Right atrium auricular region (tissue), 2 donors: Measurements from ENCODE around the gene SPTLC3. TPM values are rescaled to one million over a fixed set of nuclear protein-coding genes. Genes with fewer than 3 reads are reported as not detected.

ENCODE experiments used
- DNase-seq: peaks from one replicate; pipeline ENCODE4 v3.0.0-alpha.2; 2019; ENCODE audit warnings: low spot score
- H3K27ac ChIP-seq, 2 donors: fragments of 200-600 bp; sonication (generic); 1 replicate in 1 of 2; 2 replicates in 1 of 2; pipeline ENCODE4 v1.5.1; 2016 to 2019
- H3K27me3 ChIP-seq, 2 donors: fragments of 200-600 bp; sonication (generic); one replicate each; pipeline versions ENCODE4 v1.5.1 to v1.6.0; 2017 to 2019
- H3K36me3 ChIP-seq: fragments of 200-600 bp; sonication (generic); one replicate; pipeline ENCODE4 v1.5.1; 2016
- H3K4me1 ChIP-seq, 2 donors: fragments of 200-600 bp; sonication (generic); one replicate each; pipeline versions ENCODE4 v1.5.1 to v1.6.0; 2017 to 2019
- H3K4me3 ChIP-seq, 2 donors: fragments of 200-600 bp; sonication (generic); 1 replicate in 1 of 2; 2 replicates in 1 of 2; pipeline ENCODE4 v1.5.1; 2017 to 2019; ENCODE audit warnings: mild to moderate bottlenecking in 1 of 2, moderate library complexity in 1 of 2
- H3K9me3 ChIP-seq, 2 donors: fragments of 200-600 bp; sonication (generic); one replicate each; pipeline ENCODE4 v1.5.1; 2019
- CTCF ChIP-seq, 2 donors: fragments of 200-600 bp; sonication (generic); IDR thresholded peaks; one replicate each; pipeline ENCODE4 v1.5.1; 2019; ENCODE audit warnings: antibody characterized with exemption in 2 of 2
- total RNA-seq, 2 donors: library from RNA; depleted of rRNA; stranded (reverse); fragments of >200 nt; gene quantifications; one replicate each; pipeline ENCODE4 v1.1.0, GENCODE V29; 2016

SPTLC3 gene
- total RNA-seq, 2 donors from 2014 or later: 2.8 to 4.2 TPM

- no peak for DNase-seq
- Histone ChIP-seq H3K27me3 (no peaks in the 10 kb centered on the region), H3K4me1 (no peaks in the 10 kb centered on the region), H3K4me3 (no peak overlapping the region), H3K9me3 (no peaks in the 10 kb centered on the region), H3K36me3 (no peaks in the 10 kb centered on the region), H3K27ac (no peak overlapping the region)
- no peak for TF ChIP-seq CTCF (IDR thresholded peaks at IDR 0.05)
These were observed 19.1 kb upstream of the SPTLC3 start for GRCh38 chr20:12989586-12990115.

GRCh38 chr20:12997128-12997655 is 11.6 kb upstream of the SPTLC3 start:
- no peaks in the 10 kb centered on the region for H3K36me3 ChIP-seq

GRCh38 chr20:12998046-12998445 is 10.7 kb upstream of the SPTLC3 start:
- Histone ChIP-seq H3K9me3 (no peaks in the 10 kb centered on the region), H3K27ac (no peak overlapping the region), H3K36me3 (no peaks in the 10 kb centered on the region), H3K4me1 (no peaks in the 10 kb centered on the region), H3K4me3 (no peak overlapping the region), H3K27me3 (no peaks in the 10 kb centered on the region)
- no peak for TF ChIP-seq CTCF (IDR thresholded peaks at IDR 0.05)
- DNase-seq: no peak

More at GRCh38 chr20:12997128-12997655, 11.6 kb upstream of the SPTLC3 start:
- Histone ChIP-seq H3K9me3 (no peaks in the 10 kb centered on the region), H3K27me3 (no peaks in the 10 kb centered on the region), H3K27ac (no peak overlapping the region), H3K4me3 (no peak overlapping the region), H3K4me1 (no peaks in the 10 kb centered on the region)
- no peak for TF ChIP-seq CTCF (IDR thresholded peaks at IDR 0.05)
- no peak for DNase-seq

GRCh38 chr20:12999201-12999600 is 9.6 kb upstream of the SPTLC3 start:
- H3K27ac ChIP-seq: no peak overlapping the region
- H3K9me3 ChIP-seq: no peaks in the 10 kb centered on the region
- H3K4me3 ChIP-seq: no peak overlapping the region
- no peak for TF ChIP-seq CTCF (IDR thresholded peaks at IDR 0.05)
- DNase-seq: no peak
- H3K27me3 ChIP-seq: no peaks in the 10 kb centered on the region
- H3K36me3 ChIP-seq: no peaks in the 10 kb centered on the region
- H3K4me1 ChIP-seq: no peaks in the 10 kb centered on the region

- Histone ChIP-seq H3K4me1 (no peaks in the 10 kb centered on the region), H3K9me3 (no peaks in the 10 kb centered on the region), H3K27ac (no peak overlapping the region), H3K4me3 (no peak overlapping the region), H3K36me3 (no peaks in the 10 kb centered on the region), H3K27me3 (no peaks in the 10 kb centered on the region)
- no peak for DNase-seq
- TF ChIP-seq CTCF (IDR thresholded peaks at IDR 0.05): no peak
These were observed 6.5 kb upstream of the SPTLC3 start for GRCh38 chr20:13002251-13002650.

GRCh38 chr20:13006825-13007224 is 1.9 kb upstream of the SPTLC3 start:
- no peaks in the 10 kb centered on the region for H3K27me3 ChIP-seq
- H3K27ac ChIP-seq: no peak overlapping the region
- H3K36me3 ChIP-seq: no peaks in the 10 kb centered on the region
- peaks cover 0 to 10% of the 10 kb centered on the region in 2 donors for H3K4me1 ChIP-seq
- TF ChIP-seq CTCF (IDR thresholded peaks at IDR 0.05): no peak
- no peaks in the 10 kb centered on the region for H3K9me3 ChIP-seq
- H3K4me3 ChIP-seq: no peak overlapping the region
- no peak for DNase-seq
